GM18951 (cell line): Measurements from ENCODE around the gene TECPR1.

Experiments
- POLR2A ChIP-seq: IDR thresholded peaks from 4 replicates; pipeline ENCODE4 v1.6.1; 2011; ENCODE audit warnings: mild to moderate bottlenecking; ENCODE audit not compliant: insufficient read length, insufficient read depth; ENCODE audit errors: extremely low read depth
- in situ Hi-C: fragments of 300-500 bp; cut with MboI; formaldehyde crosslinking; loops from one replicate; pipeline ENCODE4 v1.12.0; 2022; ENCODE audit warnings: low sequenced_read_pairs, mixed read lengths, inconsistent platforms; ENCODE audit not compliant: unreplicated experiment

TECPR1 gene

GRCh38 chr7:98251601-98252424 is at the start of gene TECPR1:
Gene TECPR1 (minus strand): TSS chr7:98252232. CDS start chr7:98246146, 6,086 bp downstream.
- TF ChIP-seq POLR2A, result peak; percentile 71

GRCh38 chr7:98300595-98301372 is 48.8 kb upstream of the TECPR1 start:
- no peak for TF ChIP-seq POLR2A
- in situ Hi-C loops, result no loop called here

More at GRCh38 chr7:98251601-98252424, at the start of gene TECPR1:
- in situ Hi-C loops, result no loop called here

- no peak for TF ChIP-seq POLR2A
- in situ Hi-C loops, result no loop called here
These were observed 45.7 kb upstream of the TECPR1 start for GRCh38 chr7:98297626-98298286.

GRCh38 chr7:98296833-98297232 is 44.8 kb upstream of the TECPR1 start:
- no peak for TF ChIP-seq POLR2A
- in situ Hi-C loops, result no loop called here

GRCh38 chr7:98295467-98296192 is 43.6 kb upstream of the TECPR1 start:
- no peak for TF ChIP-seq POLR2A
- in situ Hi-C loops, result no loop called here

- no peak for TF ChIP-seq POLR2A
- in situ Hi-C loops, result no loop called here
These were observed 42.9 kb upstream of the TECPR1 start for GRCh38 chr7:98294798-98295382.

GRCh38 chr7:98294326-98294725 is 42.3 kb upstream of the TECPR1 start:
- no peak for TF ChIP-seq POLR2A
- in situ Hi-C loops, result no loop called here

- in situ Hi-C loops, result no loop called here
- no peak for TF ChIP-seq POLR2A
These were observed 41.7 kb upstream of the TECPR1 start for GRCh38 chr7:98293746-98294145.

- in situ Hi-C loops, result no loop called here
- TF ChIP-seq POLR2A, result no peak
These were observed 41.2 kb upstream of the TECPR1 start for GRCh38 chr7:98293265-98293664.

GRCh38 chr7:98291717-98292116 is 39.7 kb upstream of the TECPR1 start:
- TF ChIP-seq POLR2A, result no peak
- in situ Hi-C loops, result no loop called here

GRCh38 chr7:98289333-98289875 is 37.4 kb upstream of the TECPR1 start:
- no peak for TF ChIP-seq POLR2A
- in situ Hi-C loops, result no loop called here
